Measurements from ENCODE around the gene TFDP2.

The TFDP2 gene

GRCh38 chr3:141942006-141942405 lies 207.3 kb downstream of the TFDP2 start:
- TF ChIP-seq CTCF (IDR thresholded peaks at IDR 0.05; ENCODE audit: low read length, missing control alignments), result no peak
- H3K4me3 ChIP-seq (replicated peaks; ENCODE audit: low read depth, low read length), result no peak overlapping the region

GRCh38 chr3:141941093-141941492 lies 208.3 kb downstream of the TFDP2 start:
- TF ChIP-seq CTCF (IDR thresholded peaks at IDR 0.05; ENCODE audit: low read length, missing control alignments), result no peak
- DNase-seq (ENCODE audit: low read depth), result no peak
- H3K4me3 ChIP-seq (replicated peaks; ENCODE audit: low read depth, low read length), result no peak overlapping the region

More at GRCh38 chr3:141942006-141942405, 207.3 kb downstream of the TFDP2 start:
- DNase-seq (ENCODE audit: low read depth), result no peak

- peak; percentile 3 for TF ChIP-seq CTCF (IDR thresholded peaks at IDR 0.05; ENCODE audit: low read length, missing control alignments)
- DNase-seq (ENCODE audit: low read depth), result peak; percentile 63
- H3K4me3 ChIP-seq (replicated peaks; ENCODE audit: low read depth, low read length), result no peak overlapping the region
Observed at GRCh38 chr3:141940194-141940776, 209.1 kb downstream of the TFDP2 start.

GRCh38 chr3:141939759-141940158 lies 209.6 kb downstream of the TFDP2 start:
- no peak for TF ChIP-seq CTCF (IDR thresholded peaks at IDR 0.05; ENCODE audit: low read length, missing control alignments)
- no peak overlapping the region for H3K4me3 ChIP-seq (replicated peaks; ENCODE audit: low read depth, low read length)
- no peak for DNase-seq (ENCODE audit: low read depth)

GRCh38 chr3:141938011-141938500 lies 211.3 kb downstream of the TFDP2 start:
- H3K4me3 ChIP-seq (replicated peaks; ENCODE audit: low read depth, low read length), result no peak overlapping the region
- no peak for TF ChIP-seq CTCF (IDR thresholded peaks at IDR 0.05; ENCODE audit: low read length, missing control alignments)
- no peak for DNase-seq (ENCODE audit: low read depth)

GRCh38 chr3:141934354-141934753 lies 215.0 kb downstream of the TFDP2 start:
- no peak for DNase-seq (ENCODE audit: low read depth)
- H3K4me3 ChIP-seq (replicated peaks; ENCODE audit: low read depth, low read length), result no peak overlapping the region
- TF ChIP-seq CTCF (IDR thresholded peaks at IDR 0.05; ENCODE audit: low read length, missing control alignments), result no peak

Data from fibroblast of pulmonary artery (primary cell).